Sigmoid colon (tissue), 7 donors: ENCODE data around the gene DBX1. TPM values are rescaled to one million over a fixed set of nuclear protein-coding genes. Genes with fewer than 3 reads are reported as not detected.

Source experiments
- DNase-seq: peaks from one replicate; pipeline ENCODE4 v3.0.0-alpha.2; 2019
- H3K27ac ChIP-seq, 4 donors: fragments of 200-600 bp; sonication (generic); one replicate each; pipeline ENCODE4 v1.5.1; 2016 to 2019; ENCODE audit warnings: mild to moderate bottlenecking in 1 of 4
- H3K27me3 ChIP-seq, 3 donors: fragments of 200-600 bp; sonication (generic); one replicate each; pipeline ENCODE4 v1.5.1; 2019; ENCODE audit warnings: mild to moderate bottlenecking in 1 of 3
- H3K36me3 ChIP-seq, 4 donors: fragments of 200-600 bp; sonication (generic); one replicate each; pipeline ENCODE4 v1.5.1; 2016 to 2019
- H3K4me1 ChIP-seq, 4 donors: fragments of 200-600 bp; sonication (generic); one replicate each; pipeline ENCODE4 v1.5.1; 2017 to 2019
- H3K4me3 ChIP-seq, 4 donors: fragments of 200-600 bp; sonication (generic); one replicate each; pipeline ENCODE4 v1.5.1; 2017 to 2019; ENCODE audit warnings: mild to moderate bottlenecking in 2 of 4, moderate library complexity in 1 of 4
- H3K9me3 ChIP-seq, 4 donors: fragments of 200-600 bp in 3 of 4; sonication (generic) in 3 of 4; one replicate each; pipeline versions ENCODE4 v1.5.1 to v1.6.1; 2013 to 2019
- EP300 ChIP-seq, 4 donors: sonication (generic); formaldehyde crosslinking; IDR thresholded peaks; one replicate each; pipeline ENCODE4 v1.6.1; 2017; ENCODE audit warnings: antibody characterized with exemption in 4 of 4
- POLR2A ChIP-seq, 2 donors: fragments of 450-650 bp; IDR thresholded peaks; one replicate each; pipeline ENCODE4 v1.6.1; 2016; ENCODE audit warnings: antibody characterized with exemption in 2 of 2, mild to moderate bottlenecking in 2 of 2, moderate library complexity in 2 of 2
- POLR2AphosphoS5 ChIP-seq, 4 donors: sonication (generic); formaldehyde crosslinking; IDR thresholded peaks; one replicate each; pipeline ENCODE4 v1.6.1; 2017; ENCODE audit warnings: antibody characterized with exemption in 4 of 4
- WGBS, 2 donors: extraction: QIAGEN DNeasy Blood & Tissue Kit; methylation state at CpG; one replicate each; pipeline ENCODE4 v1.1.7; 2013; 5-methylcytosine and 5-hydroxymethylcytosine counted together
- intact Hi-C: fragments of 100-400 bp; cut with DNase I; formaldehyde crosslinking; loops from one replicate; pipeline ENCODE4 v1.15.1; 2023
- polyA plus RNA-seq, 3 donors: library from polyadenylated mRNA; stranded (reverse); fragments of 200-250 nt; gene quantifications; one replicate each; pipeline ENCODE4 v1.2.3, GENCODE V29; 2013
- total RNA-seq, 4 donors: library from RNA; depleted of rRNA; stranded (reverse); fragments of >200 nt; gene quantifications; one replicate each; pipeline ENCODE4 v1.1.0, GENCODE V29; 2016
- TF ChIP-seq, protein P1 (sequence below), 4 experiments: fragments of 450-650 bp in 3 of 4; fragments of 200-600 bp in 1 of 4; IDR thresholded peaks; one replicate each; pipeline ENCODE4 v1.5.1; 2016 to 2019; ENCODE audit warnings: antibody characterized with exemption in 4 of 4, mild to moderate bottlenecking in 3 of 4, moderate library complexity in 2 of 4
- donor health status: healthy with polysubstance abuse.
- donor health status: Bipolar disorder and iron deficiency.
- donor health status: healthy.

The DBX1 gene
- total and polyA plus RNA-seq, 7 donors = not detected

DNA sequence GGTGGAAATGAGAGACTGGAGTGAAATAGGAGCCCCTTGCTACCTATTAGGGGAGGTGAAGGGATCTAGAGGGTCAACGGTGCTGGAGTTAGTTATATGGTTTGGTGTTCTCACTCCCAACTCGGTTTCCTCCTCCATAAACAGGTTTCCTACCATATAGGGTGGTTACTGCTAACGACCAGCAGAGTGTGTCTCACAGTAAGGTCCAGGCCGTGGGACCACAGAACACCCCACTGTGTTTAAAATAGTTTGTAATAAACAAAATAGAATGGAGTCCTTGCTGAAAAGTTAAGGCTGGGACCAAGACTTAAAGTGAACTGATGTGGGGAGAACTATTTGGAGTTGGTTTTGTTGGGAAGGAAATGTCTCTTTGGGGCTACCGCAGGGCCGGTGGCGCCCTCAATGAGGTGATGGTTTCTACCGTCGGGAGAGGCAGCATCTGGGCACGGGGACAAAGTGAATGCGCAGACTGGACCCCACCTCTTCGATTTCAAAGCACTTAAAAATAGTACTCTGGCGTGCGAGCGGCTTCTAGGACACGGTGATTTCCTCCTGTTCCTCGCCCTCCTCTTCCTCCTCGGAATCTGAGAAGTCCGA is 4.5 kb downstream of the DBX1 start:
- H3K27ac ChIP-seq = no peak overlapping the region
- H3K9me3 ChIP-seq = no peaks in the 10 kb centered on the region
- no peak for DNase-seq
- peaks cover 0 to 15% (median 14%) of the 10 kb centered on the region in 4 donors for H3K4me1 ChIP-seq
- intact Hi-C loops = no loop called here
- H3K36me3 ChIP-seq = no peaks in the 10 kb centered on the region
- no peak overlapping the region for H3K4me3 ChIP-seq
- peaks cover 49 to 75% (median 53%) of the 10 kb centered on the region in 3 donors for H3K27me3 ChIP-seq
- TF ChIP-seq POLR2AphosphoS5 (IDR thresholded peaks at IDR 0.05) = no peak
- no peak for TF ChIP-seq POLR2A (IDR thresholded peaks at IDR 0.05)
- TF ChIP-seq, protein P1, sequence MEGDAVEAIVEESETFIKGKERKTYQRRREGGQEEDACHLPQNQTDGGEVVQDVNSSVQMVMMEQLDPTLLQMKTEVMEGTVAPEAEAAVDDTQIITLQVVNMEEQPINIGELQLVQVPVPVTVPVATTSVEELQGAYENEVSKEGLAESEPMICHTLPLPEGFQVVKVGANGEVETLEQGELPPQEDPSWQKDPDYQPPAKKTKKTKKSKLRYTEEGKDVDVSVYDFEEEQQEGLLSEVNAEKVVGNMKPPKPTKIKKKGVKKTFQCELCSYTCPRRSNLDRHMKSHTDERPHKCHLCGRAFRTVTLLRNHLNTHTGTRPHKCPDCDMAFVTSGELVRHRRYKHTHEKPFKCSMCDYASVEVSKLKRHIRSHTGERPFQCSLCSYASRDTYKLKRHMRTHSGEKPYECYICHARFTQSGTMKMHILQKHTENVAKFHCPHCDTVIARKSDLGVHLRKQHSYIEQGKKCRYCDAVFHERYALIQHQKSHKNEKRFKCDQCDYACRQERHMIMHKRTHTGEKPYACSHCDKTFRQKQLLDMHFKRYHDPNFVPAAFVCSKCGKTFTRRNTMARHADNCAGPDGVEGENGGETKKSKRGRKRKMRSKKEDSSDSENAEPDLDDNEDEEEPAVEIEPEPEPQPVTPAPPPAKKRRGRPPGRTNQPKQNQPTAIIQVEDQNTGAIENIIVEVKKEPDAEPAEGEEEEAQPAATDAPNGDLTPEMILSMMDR (IDR thresholded peaks at IDR 0.05) = no peak
- no peak for TF ChIP-seq EP300 (IDR thresholded peaks at IDR 0.05)
- WGBS, 2 donors = 6 to 8% methylated on average over 19 of the region's 19 CpGs

DNA sequence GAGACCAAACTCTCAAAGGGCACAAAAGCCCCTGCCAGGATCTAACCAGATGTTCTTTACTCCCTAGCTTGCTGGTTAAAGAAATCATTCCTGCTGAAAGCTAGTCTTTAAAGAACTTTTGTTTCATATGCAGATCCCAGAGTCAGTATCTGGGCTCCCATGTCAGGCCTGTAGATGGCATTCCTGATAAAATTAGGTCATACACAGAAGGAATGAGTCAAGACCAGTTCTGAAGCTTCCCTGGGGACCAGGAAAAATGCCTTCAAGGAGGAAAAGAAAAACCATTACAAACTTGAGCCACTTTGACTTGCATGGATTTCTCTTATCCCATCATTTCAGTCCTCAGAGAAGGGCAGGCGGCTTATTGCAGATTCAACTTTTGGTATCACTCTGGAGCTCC is 5.9 kb downstream of the DBX1 start:
- Histone ChIP-seq H3K27me3 (peaks cover 35 to 61% (median 39%) of the 10 kb centered on the region in 3 donors), H3K27ac (no peak overlapping the region), H3K9me3 (no peaks in the 10 kb centered on the region), H3K4me1 (peaks cover 0 to 15% (median 14%) of the 10 kb centered on the region in 4 donors), H3K4me3 (no peak overlapping the region), H3K36me3 (no peaks in the 10 kb centered on the region)
- TF ChIP-seq POLR2A (IDR thresholded peaks at IDR 0.05) (no peak), EP300 (IDR thresholded peaks at IDR 0.05) (no peak), POLR2AphosphoS5 (IDR thresholded peaks at IDR 0.05) (no peak)
- TF ChIP-seq, protein P1 (IDR thresholded peaks at IDR 0.05) = no peak
- intact Hi-C loops = no loop called here
- 97% methylated on average over 1 of the region's 1 CpG for WGBS, 2 donors
- no peak for DNase-seq

DNA sequence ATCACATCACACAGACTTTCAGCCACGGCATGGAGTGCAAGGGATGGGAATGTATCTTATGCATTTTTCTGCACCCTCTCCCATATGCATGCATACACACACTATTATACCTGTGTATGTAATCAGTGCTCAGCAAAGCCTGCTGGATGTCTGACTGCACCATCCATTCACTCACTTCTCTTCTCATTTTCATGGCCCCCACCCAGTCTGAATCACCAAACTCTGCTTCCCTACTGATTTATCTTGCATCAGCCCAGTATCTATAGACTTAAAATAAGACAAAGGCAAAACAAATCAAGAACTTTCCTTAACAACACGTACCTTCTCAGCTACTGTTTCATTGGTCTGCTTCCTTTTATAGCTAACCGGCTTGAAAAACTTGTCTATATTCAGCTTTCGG is 21.6 kb downstream of the DBX1 start:
- Histone ChIP-seq H3K27me3 (peaks cover 0 to 8% (median 0%) of the 10 kb centered on the region in 3 donors), H3K36me3 (no peaks in the 10 kb centered on the region), H3K4me3 (no peak overlapping the region), H3K27ac (no peak overlapping the region), H3K9me3 (peaks cover 0 to 5% (median 0%) of the 10 kb centered on the region in 4 donors), H3K4me1 (no peaks in the 10 kb centered on the region)
- no peak for DNase-seq
- TF ChIP-seq POLR2A (IDR thresholded peaks at IDR 0.05) (no peak), EP300 (IDR thresholded peaks at IDR 0.05) (no peak), POLR2AphosphoS5 (IDR thresholded peaks at IDR 0.05) (no peak)
- TF ChIP-seq, protein P1 (IDR thresholded peaks at IDR 0.05) = no peak
- intact Hi-C loops = no loop called here
- WGBS, 2 donors = 80 to 82% methylated on average over 4 of the region's 4 CpGs

DNA sequence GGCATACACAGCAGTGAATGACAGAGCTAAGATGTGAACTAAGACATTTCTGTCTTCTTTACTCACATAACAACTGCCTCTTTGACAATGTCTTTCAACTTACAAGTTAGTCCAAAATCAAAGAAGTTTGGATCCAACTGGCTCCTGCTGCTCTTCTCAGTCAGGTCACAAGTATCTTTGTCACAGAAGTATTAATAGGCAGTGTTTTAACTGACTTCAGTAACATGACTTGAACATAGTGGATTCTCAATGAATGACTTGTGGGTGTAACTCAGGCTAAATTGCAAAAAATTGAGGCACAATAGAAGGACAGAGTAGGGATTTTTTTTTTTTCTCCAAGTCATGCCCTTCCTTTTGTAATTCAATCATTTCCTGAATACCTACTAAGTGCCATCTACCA is 22.6 kb downstream of the DBX1 start:
- Histone ChIP-seq H3K4me1 (no peaks in the 10 kb centered on the region), H3K36me3 (no peaks in the 10 kb centered on the region), H3K27ac (no peak overlapping the region), H3K27me3 (peaks cover 0 to 8% (median 0%) of the 10 kb centered on the region in 3 donors), H3K9me3 (peaks cover 0 to 5% (median 0%) of the 10 kb centered on the region in 4 donors), H3K4me3 (no peak overlapping the region)
- DNase-seq = no peak
- no peak for TF ChIP-seq POLR2A (IDR thresholded peaks at IDR 0.05)
- TF ChIP-seq EP300 (IDR thresholded peaks at IDR 0.05) = no peak
- TF ChIP-seq POLR2AphosphoS5 (IDR thresholded peaks at IDR 0.05) = no peak
- TF ChIP-seq, protein P1 (IDR thresholded peaks at IDR 0.05) = no peak
- intact Hi-C loops = no loop called here
